ENCODE results near the gene PAOX.

The PAOX gene

DNA sequence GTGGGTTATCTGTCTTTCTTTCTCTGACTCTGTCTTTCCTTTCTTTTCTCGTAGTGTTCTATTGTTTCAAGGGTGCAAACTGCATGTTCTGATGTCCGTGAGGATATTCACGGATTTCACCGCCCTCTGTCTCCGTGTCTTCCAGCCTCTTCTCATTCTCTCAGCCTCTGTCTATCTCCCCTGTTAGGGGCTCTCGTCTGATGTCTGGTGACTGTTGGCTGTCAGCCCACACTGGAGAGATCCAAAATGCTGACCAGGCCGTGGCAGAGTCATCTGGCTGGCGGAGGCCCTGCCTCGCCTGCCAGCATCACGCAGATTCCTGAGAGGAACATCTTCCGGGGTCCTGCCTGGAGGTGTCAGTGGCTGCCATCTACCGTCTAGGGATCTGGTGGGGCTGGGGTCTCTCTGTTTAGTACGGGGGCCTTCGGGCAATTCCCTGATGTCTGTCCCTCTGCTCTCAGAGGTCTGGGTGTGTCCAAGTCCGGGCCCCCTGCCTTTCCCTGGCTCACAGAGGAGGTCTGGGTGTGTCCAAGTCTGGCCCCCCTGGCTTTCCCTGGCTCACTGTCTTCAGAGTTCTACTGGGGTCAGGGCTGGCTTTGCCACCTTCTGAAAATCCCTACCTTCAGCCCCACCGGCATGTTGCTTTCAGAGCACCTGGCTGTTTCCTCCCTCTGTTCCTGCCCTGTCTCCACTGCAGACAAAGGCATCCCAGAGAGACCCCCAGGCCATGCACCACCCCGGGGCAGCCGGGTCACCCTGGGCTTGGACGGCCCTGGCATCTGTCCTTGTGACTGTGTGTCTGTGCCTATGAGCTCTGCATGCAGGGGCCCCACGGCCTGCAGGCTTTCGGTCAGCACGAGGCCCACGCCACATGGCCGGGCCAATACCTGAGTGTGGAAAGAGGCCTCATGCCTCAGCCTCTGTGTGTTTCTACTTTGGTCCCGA, 60.7 kb downstream of the PAOX start:
- Histone ChIP-seq H3K36me3 (ENCODE audit: insufficient read depth, low read length) (no peaks in the 10 kb centered on the region), H3K4me3 (ENCODE audit: low read depth, low read length, poor library complexity, severe bottlenecking) (no peak overlapping the region), H3K27ac (ENCODE audit: low read depth, low read length, poor library complexity, severe bottlenecking) (no peak overlapping the region), H3K79me2 (ENCODE audit: insufficient read depth, low read length) (no peaks in the 10 kb centered on the region), H3F3A (ENCODE audit: insufficient read depth, low read length) (no peaks in the 10 kb centered on the region), H2AFZ (ENCODE audit: low read length) (no peak overlapping the region), H3K9me2 (ENCODE audit: low read depth, low read length) (no peaks in the 10 kb centered on the region), H3K4me1 (ENCODE audit: insufficient read depth, low read length, severe bottlenecking) (no peaks in the 10 kb centered on the region), H4K20me1 (ENCODE audit: insufficient read depth, low read length) (no peaks in the 10 kb centered on the region), H3K27me3 (ENCODE audit: insufficient read depth, low read length) (no peaks in the 10 kb centered on the region), H3K9me3 (ENCODE audit: low read length) (no peaks in the 10 kb centered on the region), H3K9ac (ENCODE audit: low read length) (no peak overlapping the region), H3K4me2 (ENCODE audit: low read length) (no peak overlapping the region)
- TF ChIP-seq EZH2 (IDR thresholded peaks at IDR 0.05; ENCODE audit: borderline replicate concordance, low read length): no peak
- TF ChIP-seq, protein P1, sequence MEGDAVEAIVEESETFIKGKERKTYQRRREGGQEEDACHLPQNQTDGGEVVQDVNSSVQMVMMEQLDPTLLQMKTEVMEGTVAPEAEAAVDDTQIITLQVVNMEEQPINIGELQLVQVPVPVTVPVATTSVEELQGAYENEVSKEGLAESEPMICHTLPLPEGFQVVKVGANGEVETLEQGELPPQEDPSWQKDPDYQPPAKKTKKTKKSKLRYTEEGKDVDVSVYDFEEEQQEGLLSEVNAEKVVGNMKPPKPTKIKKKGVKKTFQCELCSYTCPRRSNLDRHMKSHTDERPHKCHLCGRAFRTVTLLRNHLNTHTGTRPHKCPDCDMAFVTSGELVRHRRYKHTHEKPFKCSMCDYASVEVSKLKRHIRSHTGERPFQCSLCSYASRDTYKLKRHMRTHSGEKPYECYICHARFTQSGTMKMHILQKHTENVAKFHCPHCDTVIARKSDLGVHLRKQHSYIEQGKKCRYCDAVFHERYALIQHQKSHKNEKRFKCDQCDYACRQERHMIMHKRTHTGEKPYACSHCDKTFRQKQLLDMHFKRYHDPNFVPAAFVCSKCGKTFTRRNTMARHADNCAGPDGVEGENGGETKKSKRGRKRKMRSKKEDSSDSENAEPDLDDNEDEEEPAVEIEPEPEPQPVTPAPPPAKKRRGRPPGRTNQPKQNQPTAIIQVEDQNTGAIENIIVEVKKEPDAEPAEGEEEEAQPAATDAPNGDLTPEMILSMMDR (IDR thresholded peaks at IDR 0.05; ENCODE audit: low read length): no peak

GRCh38 chr10:133440633-133441285, 61.7 kb downstream of the PAOX start:
- Histone ChIP-seq H2AFZ (ENCODE audit: low read length) (no peak overlapping the region), H3K4me2 (ENCODE audit: low read length) (no peak overlapping the region), H3K27me3 (ENCODE audit: insufficient read depth, low read length) (no peaks in the 10 kb centered on the region), H3K9ac (ENCODE audit: low read length) (no peak overlapping the region), H3K9me3 (ENCODE audit: low read length) (no peaks in the 10 kb centered on the region), H3K27ac (ENCODE audit: low read depth, low read length, poor library complexity, severe bottlenecking) (no peak overlapping the region), H4K20me1 (ENCODE audit: insufficient read depth, low read length) (no peaks in the 10 kb centered on the region), H3K9me2 (ENCODE audit: low read depth, low read length) (no peaks in the 10 kb centered on the region), H3K36me3 (ENCODE audit: insufficient read depth, low read length) (no peaks in the 10 kb centered on the region), H3K4me1 (ENCODE audit: insufficient read depth, low read length, severe bottlenecking) (no peaks in the 10 kb centered on the region), H3K79me2 (ENCODE audit: insufficient read depth, low read length) (no peaks in the 10 kb centered on the region), H3K4me3 (ENCODE audit: low read depth, low read length, poor library complexity, severe bottlenecking) (no peak overlapping the region), H3F3A (ENCODE audit: insufficient read depth, low read length) (no peaks in the 10 kb centered on the region)
- TF ChIP-seq, protein P1 (IDR thresholded peaks at IDR 0.05; ENCODE audit: low read length): no peak
- TF ChIP-seq EZH2 (IDR thresholded peaks at IDR 0.05; ENCODE audit: borderline replicate concordance, low read length): no peak
